ENCODE data around the gene TXN2.

The TXN2 gene

DNA sequence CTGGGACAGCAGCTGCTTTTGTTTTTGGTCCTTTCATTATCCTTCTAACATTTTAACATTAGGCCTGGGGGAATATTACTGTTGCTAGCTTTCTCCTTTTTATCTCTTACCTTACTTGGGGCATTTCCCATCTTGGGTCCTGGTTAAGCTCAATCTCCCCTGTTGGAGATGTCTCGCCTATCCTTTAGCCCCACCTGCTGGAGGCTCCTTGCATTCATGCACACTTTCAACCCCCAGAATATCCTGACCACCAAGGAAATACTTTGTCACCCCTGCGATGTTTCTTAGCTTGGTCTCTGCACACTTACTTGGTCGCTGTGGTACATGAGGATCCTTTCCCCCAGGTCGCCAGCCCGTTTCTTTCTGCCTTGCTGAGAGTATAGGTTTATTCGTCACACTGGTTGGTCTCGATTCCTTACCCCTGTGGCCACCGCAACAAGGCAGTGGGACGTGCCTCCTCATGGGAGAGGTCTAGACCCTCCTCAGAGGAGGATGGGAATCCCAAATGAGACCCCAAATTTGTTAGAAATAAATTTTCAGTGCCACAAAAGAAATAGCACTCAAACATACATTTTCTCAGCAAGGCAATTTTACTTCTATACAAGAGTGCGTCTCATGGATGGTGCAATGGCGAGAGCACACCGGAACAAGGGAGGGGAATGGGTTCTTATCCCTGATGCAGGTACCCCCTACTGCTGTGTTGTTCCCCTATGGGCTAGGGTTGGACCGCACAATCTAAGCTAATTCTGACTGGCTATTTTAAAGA, 5.4 kb upstream of the TXN2 start:
- no peaks in the 10 kb centered on the region for H3K27me3 ChIP-seq (ENCODE audit: control insufficient read depth in 1 of 2, insufficient read depth in 2 of 2, low read length in 2 of 2)
- no peak overlapping the region for H3K4me3 ChIP-seq (ENCODE audit: low read length in 2 of 2)
- no peaks in the 10 kb centered on the region for H3K9me3 ChIP-seq (ENCODE audit: control insufficient read depth in 2 of 2, low read length in 2 of 2)
- H3K4me1 ChIP-seq (ENCODE audit: control insufficient read depth, insufficient read depth, low read length): peaks cover 11% of the 10 kb centered on the region
- H3K36me3 ChIP-seq (ENCODE audit: control insufficient read depth in 2 of 2, insufficient read depth in 2 of 2, low read length in 2 of 2): no peaks in the 10 kb centered on the region
- peak overlapping the region in 1 of 2 donors; percentile 33 for H3K9ac ChIP-seq (ENCODE audit: low read length in 2 of 2)
- H3K27ac ChIP-seq (ENCODE audit: low read length): no peak overlapping the region

DNA sequence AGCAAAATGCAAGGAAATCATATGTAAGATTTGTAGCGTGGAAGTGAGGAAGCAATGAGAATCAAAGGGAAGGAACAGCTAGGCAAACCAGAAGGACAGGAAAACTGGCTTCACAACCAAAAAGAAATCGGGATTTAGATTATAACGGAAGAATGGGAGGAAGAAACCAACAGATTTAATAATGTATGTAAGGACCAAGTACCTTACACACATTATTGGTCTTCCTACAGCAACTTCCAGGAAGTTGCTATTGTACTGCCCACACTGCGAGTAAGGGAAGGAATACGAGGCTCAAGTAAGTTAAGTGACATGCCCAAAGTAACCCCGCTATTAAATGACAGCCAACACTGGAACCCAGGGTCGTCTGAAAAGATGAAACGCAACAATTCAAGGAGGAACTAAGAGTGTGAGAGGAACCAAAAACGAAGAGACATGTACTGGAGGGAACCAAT, 473 bp downstream of the TXN2 start:
- Histone ChIP-seq H3K9ac (ENCODE audit: low read length in 2 of 2) (peak overlapping the region; percentile 96 to 98), H3K4me1 (ENCODE audit: control insufficient read depth, insufficient read depth, low read length) (peaks cover 16% of the 10 kb centered on the region), H3K27ac (ENCODE audit: low read length) (peak overlapping the region; percentile 96), H3K36me3 (ENCODE audit: control insufficient read depth in 2 of 2, insufficient read depth in 2 of 2, low read length in 2 of 2) (peaks cover 10 to 19% of the 10 kb centered on the region in 2 donors), H3K4me3 (ENCODE audit: low read length in 2 of 2) (peak overlapping the region; percentile 89 to 98), H3K9me3 (ENCODE audit: control insufficient read depth in 2 of 2, low read length in 2 of 2) (no peaks in the 10 kb centered on the region), H3K27me3 (ENCODE audit: control insufficient read depth in 1 of 2, insufficient read depth in 2 of 2, low read length in 2 of 2) (no peaks in the 10 kb centered on the region)

DNA sequence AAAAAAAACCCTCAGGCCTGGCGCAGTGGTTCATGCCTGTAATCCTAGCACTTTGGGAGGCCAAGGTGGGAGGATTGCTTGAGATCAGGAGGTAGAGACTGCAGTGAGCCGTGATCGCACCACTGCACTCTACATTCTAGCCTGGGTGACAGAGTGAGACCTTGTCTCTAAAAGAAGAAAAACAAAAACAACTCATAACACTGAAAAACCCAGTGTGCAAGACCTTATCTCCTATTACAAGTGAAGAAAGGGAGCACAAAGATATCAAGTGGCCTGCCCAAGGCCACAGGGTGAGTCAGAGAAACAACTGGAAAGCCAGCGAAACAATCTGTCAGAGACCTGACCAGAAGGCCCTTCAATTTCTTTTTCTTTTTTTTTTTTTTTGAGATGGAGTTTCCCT, 2.5 kb downstream of the TXN2 start:
- no peak overlapping the region for H3K9ac ChIP-seq (ENCODE audit: low read length in 2 of 2)
- peaks cover 18% of the 10 kb centered on the region for H3K4me1 ChIP-seq (ENCODE audit: control insufficient read depth, insufficient read depth, low read length)
- no peak overlapping the region for H3K4me3 ChIP-seq (ENCODE audit: low read length in 2 of 2)
- H3K27ac ChIP-seq (ENCODE audit: low read length): no peak overlapping the region
- no peaks in the 10 kb centered on the region for H3K9me3 ChIP-seq (ENCODE audit: control insufficient read depth in 2 of 2, low read length in 2 of 2)
- peaks cover 27 to 31% of the 10 kb centered on the region in 2 donors for H3K36me3 ChIP-seq (ENCODE audit: control insufficient read depth in 2 of 2, insufficient read depth in 2 of 2, low read length in 2 of 2)
- no peaks in the 10 kb centered on the region for H3K27me3 ChIP-seq (ENCODE audit: control insufficient read depth in 1 of 2, insufficient read depth in 2 of 2, low read length in 2 of 2)

DNA sequence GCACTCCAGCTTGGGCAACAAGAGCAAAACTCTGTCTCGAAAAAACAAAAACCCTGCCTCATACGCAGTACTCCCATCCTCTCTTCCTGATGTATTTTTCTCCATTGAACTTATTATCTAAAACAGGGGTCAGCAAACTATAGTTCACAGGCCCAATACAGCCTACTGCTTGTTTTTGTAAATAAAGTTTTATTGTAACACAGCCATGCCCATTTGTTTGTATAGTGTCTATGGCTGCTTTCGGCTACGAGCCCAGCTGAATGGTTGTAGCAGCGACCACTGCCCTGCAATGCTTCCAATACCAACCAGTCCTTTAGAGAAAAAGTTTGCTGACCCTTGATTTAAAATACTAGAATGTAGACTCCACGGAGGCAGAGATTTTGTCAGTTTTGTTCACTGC, 6.1 kb downstream of the TXN2 start:
- no peaks in the 10 kb centered on the region for H3K27me3 ChIP-seq (ENCODE audit: control insufficient read depth in 1 of 2, insufficient read depth in 2 of 2, low read length in 2 of 2)
- no peak overlapping the region for H3K4me3 ChIP-seq (ENCODE audit: low read length in 2 of 2)
- no peak overlapping the region for H3K27ac ChIP-seq (ENCODE audit: low read length)
- H3K9me3 ChIP-seq (ENCODE audit: control insufficient read depth in 2 of 2, low read length in 2 of 2): no peaks in the 10 kb centered on the region
- H3K4me1 ChIP-seq (ENCODE audit: control insufficient read depth, insufficient read depth, low read length): peaks cover 40% of the 10 kb centered on the region
- no peak overlapping the region for H3K9ac ChIP-seq (ENCODE audit: low read length in 2 of 2)
- H3K36me3 ChIP-seq (ENCODE audit: control insufficient read depth in 2 of 2, insufficient read depth in 2 of 2, low read length in 2 of 2): peaks cover 33 to 38% of the 10 kb centered on the region in 2 donors

DNA sequence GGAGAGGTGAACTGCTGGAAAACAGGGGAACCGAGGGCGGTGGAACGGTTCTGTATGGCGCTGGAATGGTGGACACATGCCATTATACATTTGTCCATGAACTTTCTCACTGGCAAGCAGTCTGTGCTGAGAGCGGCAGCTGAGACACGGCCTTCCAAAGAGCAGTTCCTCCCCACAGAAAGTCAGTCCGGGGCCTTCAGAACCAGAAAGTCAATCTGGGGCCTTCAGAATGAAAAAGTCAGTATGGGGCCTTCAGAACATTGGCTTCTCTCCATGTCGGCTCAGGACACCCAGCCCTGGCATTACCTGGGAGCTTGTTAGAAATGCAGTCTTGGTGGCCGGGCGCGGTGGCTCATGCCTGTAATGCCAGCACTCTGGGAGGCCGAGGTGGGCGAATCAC, 8.8 kb downstream of the TXN2 start:
- H3K36me3 ChIP-seq (ENCODE audit: control insufficient read depth in 2 of 2, insufficient read depth in 2 of 2, low read length in 2 of 2): peaks cover 28 to 33% of the 10 kb centered on the region in 2 donors
- H3K27ac ChIP-seq (ENCODE audit: low read length): peak overlapping the region; percentile 99
- peaks cover 62% of the 10 kb centered on the region for H3K4me1 ChIP-seq (ENCODE audit: control insufficient read depth, insufficient read depth, low read length)
- H3K4me3 ChIP-seq (ENCODE audit: low read length in 2 of 2): peak overlapping the region; percentile 49 to 77
- H3K9ac ChIP-seq (ENCODE audit: low read length in 2 of 2): peak overlapping the region; percentile 74 to 90
- no peaks in the 10 kb centered on the region for H3K27me3 ChIP-seq (ENCODE audit: control insufficient read depth in 1 of 2, insufficient read depth in 2 of 2, low read length in 2 of 2)
- no peaks in the 10 kb centered on the region for H3K9me3 ChIP-seq (ENCODE audit: control insufficient read depth in 2 of 2, low read length in 2 of 2)

DNA sequence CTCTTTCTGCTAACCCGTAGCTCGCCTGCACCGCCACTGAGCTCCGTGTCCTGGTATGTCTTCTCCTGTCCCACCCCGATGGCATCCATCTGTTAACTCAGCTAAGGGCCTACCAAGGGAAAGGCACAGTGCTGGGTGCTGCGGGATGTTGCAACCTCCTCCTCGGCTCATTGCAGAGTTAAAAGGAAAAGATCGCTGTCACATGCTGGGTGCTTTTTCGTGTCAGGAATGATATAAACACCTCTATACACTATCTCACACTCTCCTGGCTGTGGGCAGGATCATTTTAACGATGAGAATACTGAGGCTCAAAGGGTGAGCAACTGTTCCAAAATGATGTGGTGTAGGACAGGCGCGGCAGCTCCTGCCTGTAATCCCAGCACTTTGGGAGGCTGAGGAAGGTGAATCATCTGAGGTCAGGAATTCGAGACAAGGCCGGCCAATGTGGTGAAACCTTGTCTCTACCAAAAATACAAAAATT, 10.1 kb downstream of the TXN2 start:
- H3K27ac ChIP-seq (ENCODE audit: low read length): peak overlapping the region; percentile 99
- peaks cover 74% of the 10 kb centered on the region for H3K4me1 ChIP-seq (ENCODE audit: control insufficient read depth, insufficient read depth, low read length)
- H3K9me3 ChIP-seq (ENCODE audit: control insufficient read depth in 2 of 2, low read length in 2 of 2): no peaks in the 10 kb centered on the region
- H3K27me3 ChIP-seq (ENCODE audit: control insufficient read depth in 1 of 2, insufficient read depth in 2 of 2, low read length in 2 of 2): no peaks in the 10 kb centered on the region
- peak overlapping the region; percentile 74 to 90 for H3K9ac ChIP-seq (ENCODE audit: low read length in 2 of 2)
- peaks cover 23 to 26% of the 10 kb centered on the region in 2 donors for H3K36me3 ChIP-seq (ENCODE audit: control insufficient read depth in 2 of 2, insufficient read depth in 2 of 2, low read length in 2 of 2)
- H3K4me3 ChIP-seq (ENCODE audit: low read length in 2 of 2): peak overlapping the region; percentile 49 to 77

DNA sequence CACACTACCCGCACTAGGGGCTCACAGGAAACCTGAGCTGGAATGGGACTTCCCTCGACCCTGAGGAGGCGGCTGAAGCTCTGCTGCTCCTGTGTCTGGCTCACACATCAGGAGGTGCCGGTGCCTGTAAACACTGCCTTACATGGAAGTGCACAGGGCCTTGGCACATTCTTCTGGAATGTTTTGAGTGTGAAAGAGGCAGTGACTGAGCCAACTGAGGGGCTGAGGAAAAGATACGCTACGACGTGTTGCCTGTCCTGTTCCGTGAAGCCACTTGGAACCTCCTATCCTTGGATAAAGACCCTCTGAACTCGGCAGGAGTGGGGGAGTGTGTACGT, 10.5 kb downstream of the TXN2 start:
- Histone ChIP-seq H3K27ac (ENCODE audit: low read length) (peak overlapping the region; percentile 99), H3K4me1 (ENCODE audit: control insufficient read depth, insufficient read depth, low read length) (peaks cover 78% of the 10 kb centered on the region), H3K4me3 (ENCODE audit: low read length in 2 of 2) (peak overlapping the region; percentile 49 to 77), H3K9ac (ENCODE audit: low read length in 2 of 2) (peak overlapping the region; percentile 74 to 90), H3K27me3 (ENCODE audit: control insufficient read depth in 1 of 2, insufficient read depth in 2 of 2, low read length in 2 of 2) (no peaks in the 10 kb centered on the region), H3K36me3 (ENCODE audit: control insufficient read depth in 2 of 2, insufficient read depth in 2 of 2, low read length in 2 of 2) (peaks cover 21 to 23% of the 10 kb centered on the region in 2 donors), H3K9me3 (ENCODE audit: control insufficient read depth in 2 of 2, low read length in 2 of 2) (no peaks in the 10 kb centered on the region)

DNA sequence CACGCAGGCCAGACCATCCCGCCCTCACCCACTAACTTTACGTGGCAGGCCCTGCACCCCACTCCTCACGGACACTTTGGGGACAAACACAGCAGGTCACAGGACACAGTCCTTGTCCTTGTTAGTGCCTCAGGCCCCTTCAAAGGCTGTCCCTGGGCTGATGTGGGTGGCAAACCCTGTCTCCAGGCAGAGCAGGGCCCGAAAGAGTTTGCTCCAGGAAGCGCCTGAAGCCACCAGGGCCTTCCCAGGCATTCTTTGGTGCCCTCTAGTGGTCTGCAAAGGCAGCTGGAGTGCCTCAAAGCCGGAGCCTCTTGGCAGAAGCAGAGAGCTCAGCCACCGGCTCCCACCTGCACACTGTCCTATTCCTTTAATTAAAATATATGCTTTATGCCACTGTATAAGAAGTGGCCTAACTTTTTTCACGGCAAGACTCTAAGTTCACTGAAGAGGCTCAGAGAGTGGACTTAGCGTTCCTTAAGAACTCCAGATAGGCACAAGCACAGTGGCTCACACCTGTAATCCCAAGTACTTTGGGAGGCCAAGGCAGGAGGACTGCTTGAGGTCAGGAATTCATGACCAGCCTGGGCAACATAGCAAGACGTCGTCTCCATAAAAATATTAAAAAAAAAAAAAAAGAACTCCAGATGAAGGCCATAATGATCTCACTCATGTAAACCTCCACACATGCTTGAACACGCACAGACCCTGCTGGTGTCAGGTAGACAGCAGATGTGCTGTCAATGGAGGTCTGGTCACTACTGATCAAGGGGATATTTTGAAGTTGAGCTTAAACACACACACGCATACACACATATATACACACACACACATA, 11.1 kb downstream of the TXN2 start:
- H3K27me3 ChIP-seq (ENCODE audit: control insufficient read depth in 1 of 2, insufficient read depth in 2 of 2, low read length in 2 of 2): no peaks in the 10 kb centered on the region
- peaks cover 84% of the 10 kb centered on the region for H3K4me1 ChIP-seq (ENCODE audit: control insufficient read depth, insufficient read depth, low read length)
- H3K27ac ChIP-seq (ENCODE audit: low read length): peak overlapping the region; percentile 99
- peak overlapping the region; percentile 74 to 90 for H3K9ac ChIP-seq (ENCODE audit: low read length in 2 of 2)
- no peaks in the 10 kb centered on the region for H3K9me3 ChIP-seq (ENCODE audit: control insufficient read depth in 2 of 2, low read length in 2 of 2)
- peak overlapping the region; percentile 49 to 77 for H3K4me3 ChIP-seq (ENCODE audit: low read length in 2 of 2)
- peaks cover 16 to 17% of the 10 kb centered on the region in 2 donors for H3K36me3 ChIP-seq (ENCODE audit: control insufficient read depth in 2 of 2, insufficient read depth in 2 of 2, low read length in 2 of 2)

DNA sequence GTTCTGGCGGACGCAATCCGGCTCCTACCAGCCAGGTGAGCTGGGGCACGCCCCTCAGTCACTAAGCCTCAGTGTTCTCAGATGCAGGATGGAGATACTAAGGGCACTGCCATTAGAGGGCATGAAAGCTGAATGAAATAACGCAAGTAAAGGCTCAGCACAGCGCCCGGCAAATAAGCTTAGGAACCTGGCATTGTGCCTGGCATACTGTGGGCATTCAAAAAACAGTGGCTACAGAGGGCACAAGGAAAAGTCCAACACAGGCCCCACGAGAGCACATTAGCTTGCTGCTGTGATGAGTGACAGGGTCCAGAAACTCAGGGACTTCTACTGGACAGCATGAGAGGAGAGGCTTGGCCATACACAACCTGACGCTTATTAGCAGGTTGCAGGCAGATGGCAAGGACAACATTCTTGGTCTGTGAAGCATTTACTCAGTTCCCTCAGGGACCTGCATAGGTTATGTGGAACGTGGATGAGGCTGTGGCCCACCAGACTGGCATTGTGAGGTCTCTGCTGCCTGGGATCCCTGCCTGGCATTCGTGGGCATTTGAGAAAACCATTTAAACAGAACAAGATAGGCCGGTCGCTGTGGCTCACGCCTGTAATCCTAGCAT, 12.2 kb downstream of the TXN2 start:
- Histone ChIP-seq H3K27ac (ENCODE audit: low read length) (peak overlapping the region; percentile 99), H3K36me3 (ENCODE audit: control insufficient read depth in 2 of 2, insufficient read depth in 2 of 2, low read length in 2 of 2) (peaks cover 9 to 11% of the 10 kb centered on the region in 2 donors), H3K9ac (ENCODE audit: low read length in 2 of 2) (peak overlapping the region; percentile 52 to 58), H3K4me3 (ENCODE audit: low read length in 2 of 2) (no peak overlapping the region), H3K9me3 (ENCODE audit: control insufficient read depth in 2 of 2, low read length in 2 of 2) (no peaks in the 10 kb centered on the region), H3K27me3 (ENCODE audit: control insufficient read depth in 1 of 2, insufficient read depth in 2 of 2, low read length in 2 of 2) (no peaks in the 10 kb centered on the region), H3K4me1 (ENCODE audit: control insufficient read depth, insufficient read depth, low read length) (peaks cover 92% of the 10 kb centered on the region)

DNA sequence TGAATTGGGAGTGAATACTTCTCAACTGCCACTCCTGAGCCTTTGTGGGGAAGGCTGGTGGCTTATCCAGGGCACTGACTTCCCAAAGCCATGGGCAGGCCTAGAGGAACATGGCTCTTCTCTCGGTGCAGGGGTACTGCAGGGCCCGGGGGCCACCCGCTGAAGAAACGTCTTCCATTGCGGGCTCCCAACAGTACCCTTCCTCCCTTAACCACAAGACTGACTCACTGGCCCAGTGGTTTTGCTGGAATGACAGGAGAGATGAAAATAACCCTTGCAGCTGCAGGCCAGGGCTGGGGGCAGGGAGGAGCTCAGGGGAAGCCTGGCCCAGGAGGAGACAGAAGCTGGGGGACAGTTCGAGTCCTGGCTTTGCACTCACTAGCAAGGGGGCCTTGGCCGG, 13.5 kb downstream of the TXN2 start:
- peak overlapping the region; percentile 62 to 73 for H3K9ac ChIP-seq (ENCODE audit: low read length in 2 of 2)

More for the DNA sequence above, 13.5 kb downstream of the TXN2 start:
- Histone ChIP-seq H3K27me3 (ENCODE audit: control insufficient read depth in 1 of 2, insufficient read depth in 2 of 2, low read length in 2 of 2) (no peaks in the 10 kb centered on the region), H3K27ac (ENCODE audit: low read length) (peak overlapping the region; percentile 97), H3K9me3 (ENCODE audit: control insufficient read depth in 2 of 2, low read length in 2 of 2) (no peaks in the 10 kb centered on the region), H3K36me3 (ENCODE audit: control insufficient read depth in 2 of 2, insufficient read depth in 2 of 2, low read length in 2 of 2) (peaks cover 0 to 3% of the 10 kb centered on the region in 2 donors), H3K4me3 (ENCODE audit: low read length in 2 of 2) (no peak overlapping the region), H3K4me1 (ENCODE audit: control insufficient read depth, insufficient read depth, low read length) (peaks cover 82% of the 10 kb centered on the region)

All from stomach smooth muscle (tissue), 2 donors.